Common myeloid progenitor, CD34-positive (primary cell): ENCODE measurements around the gene CA4.

Experiments used
- CTCF ChIA-PET: fragments of 350-600 bp; sonication (Branson Sonifier 250); formaldehyde crosslinking; loops from one replicate; lab custom pipeline; 2021; ENCODE audit warnings: antibody characterized with exemption; lab: Charles Lee
- POLR2A ChIA-PET: fragments of 350-600 bp; sonication (Branson Sonifier 250); formaldehyde crosslinking; loops from one replicate; lab custom pipeline; 2021; ENCODE audit warnings: antibody characterized with exemption; lab: Charles Lee
- DNase-seq, 3 donors: peaks; one replicate each; pipeline versions ENCODE4 v3.0.0 to v3.0.0-alpha.2; 2013
- H3K27ac ChIP-seq, 2 experiments: 1 replicate in 1 of 2; 2 replicates in 1 of 2; pipeline ENCODE4 v1.7.0; 2013; ENCODE audit warnings: inconsistent platforms in 2 of 2, low read length in 2 of 2, mild to moderate bottlenecking in 2 of 2, low read depth in 1 of 2, moderate library complexity in 1 of 2; ENCODE audit not compliant: severe bottlenecking in 2 of 2, insufficient read depth in 1 of 2, poor library complexity in 1 of 2
- H3K27me3 ChIP-seq, 5 experiments: replicated peaks in 2 of 5; 1 replicate in 3 of 5; 2 replicates in 2 of 5; pipeline versions ENCODE4 v1.6.1 to v1.7.0; 2013; ENCODE audit warnings: low read length in 4 of 5, mild to moderate bottlenecking in 2 of 5, moderate library complexity in 2 of 5, inconsistent platforms in 1 of 5; ENCODE audit not compliant: insufficient read depth in 5 of 5, control insufficient read depth in 4 of 5
- H3K36me3 ChIP-seq, 4 experiments: 1 replicate in 2 of 4; 2 replicates in 2 of 4; pipeline versions ENCODE4 v1.6.1 to v1.7.0; 2013; ENCODE audit warnings: low read length in 3 of 4, control low read depth in 1 of 4, mild to moderate bottlenecking in 1 of 4; ENCODE audit not compliant: control insufficient read depth in 4 of 4, insufficient read depth in 4 of 4
- H3K4me1 ChIP-seq, 4 experiments: 1 replicate in 3 of 4; 2 replicates in 1 of 4; pipeline versions ENCODE4 v1.6.1 to v1.7.1; 2013; ENCODE audit warnings: low read length in 3 of 4, mild to moderate bottlenecking in 3 of 4, control low read depth in 1 of 4, inconsistent platforms in 1 of 4, moderate library complexity in 1 of 4; ENCODE audit not compliant: control insufficient read depth in 4 of 4, insufficient read depth in 4 of 4; ENCODE audit errors: control extremely low read depth in 1 of 4
- H3K4me3 ChIP-seq, 7 experiments: 1 replicate in 4 of 7; 2 replicates in 3 of 7; pipeline versions ENCODE4 v1.5.1 to v1.7.0; 2013; ENCODE audit warnings: mild to moderate bottlenecking in 7 of 7, low read length in 6 of 7, moderate library complexity in 6 of 7, inconsistent platforms in 2 of 7, low read depth in 2 of 7, control low read depth in 1 of 7; ENCODE audit not compliant: insufficient read depth in 4 of 7, control insufficient read depth in 1 of 7; ENCODE audit errors: extremely low read depth in 1 of 7
- H3K9me3 ChIP-seq, 5 experiments: 1 replicate in 4 of 5; 2 replicates in 1 of 5; pipeline versions ENCODE4 v1.6.1 to v1.7.1; 2013; ENCODE audit warnings: low read length in 4 of 5, mild to moderate bottlenecking in 2 of 5, inconsistent platforms in 1 of 5, low read depth in 1 of 5, moderate library complexity in 1 of 5; ENCODE audit not compliant: control insufficient read depth in 4 of 5, insufficient read depth in 2 of 5; ENCODE audit errors: control extremely low read depth in 1 of 5
- WGBS: methylation state at CpG from one replicate; pipeline ENCODE4 v1.1.5; 2013; ENCODE audit not compliant: insufficient coverage; 5-methylcytosine and 5-hydroxymethylcytosine counted together

Gene CA4

GRCh38 chr17:60167065-60167741 is 17.4 kb downstream of the CA4 start:
- WGBS, result 99% methylated on average over 11 of the region's 11 CpGs
- Histone ChIP-seq H3K36me3 (no peaks in the 10 kb centered on the region), H3K27me3 (no peaks in the 10 kb centered on the region), H3K9me3 (no peaks in the 10 kb centered on the region), H3K4me3 (no peak overlapping the region), H3K27ac (no peak overlapping the region), H3K4me1 (peaks cover 2 to 48% (median 14%) of the 10 kb centered on the region in 4 experiments)
- CTCF ChIA-PET, result interaction anchor here (0.5 to 1.7 kb wide), 4 partner anchors 18 to 268 kb away, joined by 3 to 4 read pairs (median 3); partner anchors contain the start of gene CA4
- no peak for DNase-seq
- POLR2A ChIA-PET, result no interaction called here

GRCh38 chr17:60168654-60169053 is 18.9 kb downstream of the CA4 start:
- Histone ChIP-seq H3K4me3 (no peak overlapping the region), H3K27ac (no peak overlapping the region), H3K27me3 (no peaks in the 10 kb centered on the region), H3K9me3 (no peaks in the 10 kb centered on the region), H3K36me3 (no peaks in the 10 kb centered on the region), H3K4me1 (peaks cover 2 to 33% (median 7%) of the 10 kb centered on the region in 4 experiments)
- POLR2A ChIA-PET, result no interaction called here
- DNase-seq, result no peak
- CTCF ChIA-PET, result interaction anchor here (1.1 kb wide), 2 partner anchors 24 to 62 kb away, joined by 3 read pairs; no protein-coding TSS in a partner anchor
- 84% methylated on average over 4 of the region's 7 CpGs for WGBS

- Histone ChIP-seq H3K4me1 (peaks cover 2 to 27% (median 7%) of the 10 kb centered on the region in 4 experiments), H3K27ac (no peak overlapping the region), H3K4me3 (no peak overlapping the region), H3K36me3 (no peaks in the 10 kb centered on the region), H3K9me3 (no peaks in the 10 kb centered on the region), H3K27me3 (no peaks in the 10 kb centered on the region)
- peak in 2 of 3 donors; percentile 36 to 43 for DNase-seq
- ChIA-PET POLR2A (interaction anchor here (0.7 kb wide), 1 partner anchor 8 kb away, joined by 4 read pairs; no protein-coding TSS in a partner anchor), CTCF (interaction anchor here (0.6 to 1.5 kb wide), 3 partner anchors 14 to 28 kb away, joined by 3 to 5 read pairs (median 5); no protein-coding TSS in a partner anchor)
- 98% methylated on average over 7 of the region's 10 CpGs for WGBS
Observed at GRCh38 chr17:60169921-60170817, 20.4 kb downstream of the CA4 start.

- CTCF ChIA-PET, result interaction anchor here (1.2 to 1.6 kb wide), 4 partner anchors 8 to 33 kb away, joined by 5 read pairs; no protein-coding TSS in a partner anchor
- Histone ChIP-seq H3K27ac (no peak overlapping the region), H3K36me3 (peaks cover 0 to 2% (median 0%) of the 10 kb centered on the region in 4 experiments), H3K27me3 (no peaks in the 10 kb centered on the region), H3K4me1 (peaks cover 0 to 19% (median 2%) of the 10 kb centered on the region in 4 experiments), H3K9me3 (no peaks in the 10 kb centered on the region), H3K4me3 (no peak overlapping the region)
- POLR2A ChIA-PET, result interaction anchor here (0.7 kb wide), 1 partner anchor 9 kb away, joined by 4 read pairs; no protein-coding TSS in a partner anchor
- no peak for DNase-seq
- WGBS, result 95% methylated on average over 5 of the region's 8 CpGs
Observed at GRCh38 chr17:60170835-60171752, 21.3 kb downstream of the CA4 start.

- ChIA-PET CTCF (interaction anchor here (1.2 to 1.6 kb wide), 4 partner anchors 8 to 34 kb away, joined by 5 read pairs; no protein-coding TSS in a partner anchor), POLR2A (no interaction called here)
- no peak for DNase-seq
- no peak overlapping the region for H3K27ac ChIP-seq
- no peaks in the 10 kb centered on the region for H3K27me3 ChIP-seq
- peaks cover 0 to 18% (median 2%) of the 10 kb centered on the region in 4 experiments for H3K4me1 ChIP-seq
- WGBS, result 95% methylated on average over 8 of the region's 8 CpGs
- no peak overlapping the region for H3K4me3 ChIP-seq
- peaks cover 0 to 3% (median under 1%) of the 10 kb centered on the region in 4 experiments for H3K36me3 ChIP-seq
- no peaks in the 10 kb centered on the region for H3K9me3 ChIP-seq
Observed at GRCh38 chr17:60171753-60172079, 21.9 kb downstream of the CA4 start.

- Histone ChIP-seq H3K36me3 (peaks cover 0 to 10% (median 3%) of the 10 kb centered on the region in 4 experiments), H3K4me3 (no peak overlapping the region), H3K4me1 (peaks cover 0 to 13% (median 2%) of the 10 kb centered on the region in 4 experiments), H3K27ac (no peak overlapping the region), H3K27me3 (no peaks in the 10 kb centered on the region), H3K9me3 (no peaks in the 10 kb centered on the region)
- ChIA-PET POLR2A (no interaction called here), CTCF (interaction anchor here (0.9 to 1.9 kb wide), 4 partner anchors 12 to 35 kb away, joined by 3 to 6 read pairs (median 3); no protein-coding TSS in a partner anchor)
- WGBS, result 95% methylated on average over 2 of the region's 2 CpGs
- DNase-seq, result no peak
Observed at GRCh38 chr17:60173304-60173819, 23.6 kb downstream of the CA4 start.
